HEK293 (cell line): Measurements from ENCODE around the gene HERC2.

Experiments used
- BCL6B ChIP-seq: fragments of 450-650 bp; formaldehyde crosslinking; IDR thresholded peaks from 2 replicates; pipeline ENCODE4 v1.5.1; 2017; ENCODE audit warnings: missing biosample characterization, missing genetic modification characterization
- CTCF ChIP-seq: fragments of 450-650 bp; formaldehyde crosslinking; IDR thresholded peaks from 2 replicates; pipeline ENCODE4 v1.5.1; 2016; ENCODE audit warnings: missing biosample characterization, missing genetic modification characterization
- GLIS1 ChIP-seq: fragments of 450-650 bp; formaldehyde crosslinking; IDR thresholded peaks from 2 replicates; pipeline ENCODE4 v1.5.1; 2016; ENCODE audit warnings: missing biosample characterization, missing genetic modification characterization
- ZBTB10 ChIP-seq: fragments of 450-650 bp; formaldehyde crosslinking; IDR thresholded peaks from 2 replicates; pipeline ENCODE4 v1.5.1; 2016; ENCODE audit warnings: missing biosample characterization, missing genetic modification characterization
- ZNF16 ChIP-seq: fragments of 450-650 bp; formaldehyde crosslinking; IDR thresholded peaks from 2 replicates; pipeline ENCODE4 v1.5.1; 2016; ENCODE audit warnings: low read depth, missing biosample characterization, missing genetic modification characterization
- ZNF274 ChIP-seq, 2 experiments: fragments of 200-500 bp in 1 of 2; fragments of 450-650 bp in 1 of 2; sonication (Bioruptor generic) in 1 of 2; formaldehyde crosslinking in 1 of 2; IDR thresholded peaks; 2 replicates each; pipeline versions ENCODE4 v1.5.1 to v1.6.1; 2014 to 2016; ENCODE audit warnings: borderline replicate concordance in 1 of 2, inconsistent platforms in 1 of 2, low read length in 1 of 2, missing biosample characterization in 1 of 2, missing genetic modification characterization in 1 of 2
- ZNF513 ChIP-seq: fragments of 450-650 bp; IDR thresholded peaks from 2 replicates; pipeline ENCODE4 v1.5.1; 2018; ENCODE audit warnings: missing biosample characterization, missing genetic modification characterization
- ZNF777 ChIP-seq: fragments of 450-650 bp; formaldehyde crosslinking; IDR thresholded peaks from 2 replicates; pipeline ENCODE4 v1.5.1; 2017; ENCODE audit warnings: missing biosample characterization, missing genetic modification characterization, borderline replicate concordance
- ZNF843 ChIP-seq: fragments of 450-650 bp; formaldehyde crosslinking; IDR thresholded peaks from 2 replicates; pipeline ENCODE4 v1.5.1; 2016; ENCODE audit warnings: missing biosample characterization, missing genetic modification characterization
- TF ChIP-seq, protein P1 (sequence below): fragments of 450-650 bp; formaldehyde crosslinking; conservative IDR thresholded peaks from 2 replicates; pipeline ENCODE4 v1.5.1; 2016; ENCODE audit warnings: low read depth, missing biosample characterization, missing genetic modification characterization
- TF ChIP-seq, protein P2 (sequence below): sonication (generic); formaldehyde crosslinking; IDR thresholded peaks from 2 replicates; pipeline ENCODE4 v1.8.1; 2022; ENCODE audit warnings: mild to moderate bottlenecking, moderate library complexity, missing genetic modification reagents

DNA sequence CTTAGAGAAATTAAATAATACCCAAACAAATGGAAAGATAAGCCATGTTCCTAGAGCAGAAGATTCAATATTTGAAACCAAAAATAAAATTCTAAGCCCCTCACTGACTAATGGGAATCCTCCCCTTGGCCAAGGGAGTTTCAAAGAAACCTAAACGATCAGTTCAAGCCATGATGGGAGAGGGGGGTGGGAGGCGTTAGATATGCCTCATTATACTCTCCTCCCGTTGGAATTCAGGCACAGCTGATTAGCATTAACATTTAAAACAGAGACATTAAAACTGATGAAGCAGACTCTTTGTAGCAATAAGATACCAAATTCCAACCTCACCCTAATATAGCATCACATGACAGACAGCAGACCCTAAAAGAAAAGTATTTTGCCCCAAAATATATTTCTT, 255.7 kb downstream of the HERC2 start:
- TF ChIP-seq BCL6B, result no peak
- no peak for TF ChIP-seq ZNF274 (IDR thresholded peaks at IDR 0.05; ENCODE audit: low read length)
- no peak for TF ChIP-seq ZNF274 (tag by site-specific recombination; IDR thresholded peaks at IDR 0.05; ENCODE audit: borderline replicate concordance)
- TF ChIP-seq ZNF16, result no peak
- TF ChIP-seq GLIS1 (tag by site-specific recombination), result no peak
- TF ChIP-seq CTCF (tag by site-specific recombination), result no peak
- no peak for TF ChIP-seq ZNF513 (tag by site-specific recombination)
- no peak for TF ChIP-seq ZNF843 (tag by site-specific recombination)
- TF ChIP-seq, protein P1, sequence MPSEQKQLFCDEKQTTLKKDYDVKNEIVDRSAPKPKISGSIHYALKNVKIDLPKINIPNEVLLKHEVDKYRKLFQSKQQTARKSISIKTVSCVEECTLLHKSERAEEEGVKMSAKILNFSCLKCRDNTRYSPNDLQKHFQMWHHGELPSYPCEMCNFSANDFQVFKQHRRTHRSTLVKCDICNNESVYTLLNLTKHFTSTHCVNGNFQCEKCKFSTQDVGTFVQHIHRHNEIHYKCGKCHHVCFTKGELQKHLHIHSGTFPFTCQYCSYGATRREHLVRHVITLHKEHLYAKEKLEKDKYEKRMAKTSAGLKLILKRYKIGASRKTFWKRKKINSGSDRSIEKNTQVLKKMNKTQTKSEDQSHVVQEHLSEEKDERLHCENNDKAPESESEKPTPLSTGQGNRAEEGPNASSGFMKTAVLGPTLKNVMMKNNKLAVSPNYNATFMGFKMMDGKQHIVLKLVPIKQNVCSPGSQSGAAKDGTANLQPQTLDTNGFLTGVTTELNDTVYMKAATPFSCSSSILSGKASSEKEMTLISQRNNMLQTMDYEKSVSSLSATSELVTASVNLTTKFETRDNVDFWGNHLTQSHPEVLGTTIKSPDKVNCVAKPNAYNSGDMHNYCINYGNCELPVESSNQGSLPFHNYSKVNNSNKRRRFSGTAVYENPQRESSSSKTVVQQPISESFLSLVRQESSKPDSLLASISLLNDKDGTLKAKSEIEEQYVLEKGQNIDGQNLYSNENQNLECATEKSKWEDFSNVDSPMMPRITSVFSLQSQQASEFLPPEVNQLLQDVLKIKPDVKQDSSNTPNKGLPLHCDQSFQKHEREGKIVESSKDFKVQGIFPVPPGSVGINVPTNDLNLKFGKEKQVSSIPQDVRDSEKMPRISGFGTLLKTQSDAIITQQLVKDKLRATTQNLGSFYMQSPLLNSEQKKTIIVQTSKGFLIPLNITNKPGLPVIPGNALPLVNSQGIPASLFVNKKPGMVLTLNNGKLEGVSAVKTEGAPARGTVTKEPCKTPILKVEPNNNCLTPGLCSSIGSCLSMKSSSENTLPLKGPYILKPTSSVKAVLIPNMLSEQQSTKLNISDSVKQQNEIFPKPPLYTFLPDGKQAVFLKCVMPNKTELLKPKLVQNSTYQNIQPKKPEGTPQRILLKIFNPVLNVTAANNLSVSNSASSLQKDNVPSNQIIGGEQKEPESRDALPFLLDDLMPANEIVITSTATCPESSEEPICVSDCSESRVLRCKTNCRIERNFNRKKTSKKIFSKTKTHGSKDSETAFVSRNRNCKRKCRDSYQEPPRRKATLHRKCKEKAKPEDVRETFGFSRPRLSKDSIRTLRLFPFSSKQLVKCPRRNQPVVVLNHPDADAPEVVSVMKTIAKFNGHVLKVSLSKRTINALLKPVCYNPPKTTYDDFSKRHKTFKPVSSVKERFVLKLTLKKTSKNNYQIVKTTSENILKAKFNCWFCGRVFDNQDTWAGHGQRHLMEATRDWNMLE (tag by site-specific recombination), result no peak
- no peak for TF ChIP-seq ZBTB10
- TF ChIP-seq, protein P2, sequence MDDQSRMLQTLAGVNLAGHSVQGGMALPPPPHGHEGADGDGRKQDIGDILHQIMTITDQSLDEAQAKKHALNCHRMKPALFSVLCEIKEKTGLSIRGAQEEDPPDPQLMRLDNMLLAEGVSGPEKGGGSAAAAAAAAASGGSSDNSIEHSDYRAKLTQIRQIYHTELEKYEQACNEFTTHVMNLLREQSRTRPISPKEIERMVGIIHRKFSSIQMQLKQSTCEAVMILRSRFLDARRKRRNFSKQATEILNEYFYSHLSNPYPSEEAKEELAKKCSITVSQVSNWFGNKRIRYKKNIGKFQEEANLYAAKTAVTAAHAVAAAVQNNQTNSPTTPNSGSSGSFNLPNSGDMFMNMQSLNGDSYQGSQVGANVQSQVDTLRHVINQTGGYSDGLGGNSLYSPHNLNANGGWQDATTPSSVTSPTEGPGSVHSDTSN (CRISPR knock-in tag), result no peak
- TF ChIP-seq ZNF777 (tag by site-specific recombination), result no peak
